Mammary epithelial cell (primary cell): Measurements from ENCODE around the gene IGF2.

Experiments
- CTCF ChIP-seq, 2 donors: IDR thresholded peaks in 1 of 2; conservative IDR thresholded peaks in 1 of 2; 2 replicates each; pipeline ENCODE4 v1.5.1; 2011 to 2012; ENCODE audit warnings: inconsistent platforms in 2 of 2, low read length in 2 of 2, mild to moderate bottlenecking in 2 of 2, control low read depth in 1 of 2, low read depth in 1 of 2; ENCODE audit not compliant: insufficient read depth in 1 of 2; ENCODE audit errors: extremely low read depth in 1 of 2
- EZH2 ChIP-seq: IDR thresholded peaks from 2 replicates; pipeline ENCODE4 v1.6.1; 2012; ENCODE audit warnings: low read length, inconsistent platforms, borderline replicate concordance

- TF ChIP-seq CTCF (conservative IDR thresholded peaks at IDR 0.05 in 1 of 2, IDR thresholded peaks at IDR 0.05 in 1 of 2; ENCODE audit: extremely low read depth in 1 of 2, insufficient read depth in 1 of 2, low read depth in 1 of 2, low read length in 2 of 2) (no peak), EZH2 (no peak)
Measured at GRCh38 chr11:2097356-2097997, 41.7 kb downstream of the IGF2 start.
